OCI-LY7 (cell line): ENCODE measurements around the gene CXCL5. TPM values are rescaled to one million over a fixed set of nuclear protein-coding genes. Genes with fewer than 3 reads are reported as not detected.

ENCODE experiments used
- BruUV-seq: library from RNA; stranded (reverse); fragments of 400-500 nt; replicated peaks from 2 replicates; lab custom pipeline; 2021; lab: Mats Ljungman, UMichigan
- CTCF ChIA-PET: fragments of 300-600 bp; sonication (Branson Sonifier 250); formaldehyde crosslinking; loops from one replicate; lab custom pipeline; 2022; ENCODE audit warnings: antibody characterized with exemption; ENCODE audit not compliant: unreplicated experiment; lab: Charles Lee
- POLR2A ChIA-PET: fragments of 300-600 bp; sonication (Branson Sonifier 250); formaldehyde crosslinking; loops from one replicate; lab custom pipeline; 2022; ENCODE audit warnings: antibody characterized with exemption; lab: Charles Lee
- DNase-seq: peaks from one replicate; pipeline ENCODE4 v3.0.0-alpha.2; 2015; ENCODE audit warnings: low spot score
- H2AFZ ChIP-seq: fragments of 200-600 bp; sonication (generic), shearing (Covaris generic); 2 replicates; pipeline ENCODE4 v1.6.1; 2014; ENCODE audit warnings: mild to moderate bottlenecking, antibody characterized with exemption, low read length, moderate library complexity
- H3K27ac ChIP-seq: fragments of 200-600 bp; sonication (generic); 2 replicates; pipeline ENCODE4 v1.5.1; 2014; ENCODE audit warnings: mixed run types, low read depth, mild to moderate bottlenecking, moderate library complexity, low read length, inconsistent platforms; ENCODE audit not compliant: poor library complexity, severe bottlenecking
- H3K36me3 ChIP-seq: fragments of 200-600 bp; sonication (generic); 2 replicates; pipeline ENCODE4 v1.6.1; 2014; ENCODE audit warnings: mild to moderate bottlenecking, antibody characterized with exemption, low read length, moderate library complexity, mixed read lengths; ENCODE audit not compliant: insufficient read depth
- H3K4me1 ChIP-seq: fragments of 200-600 bp; sonication (generic); 2 replicates; pipeline ENCODE4 v1.5.1; 2014; ENCODE audit warnings: mild to moderate bottlenecking, low read length; ENCODE audit not compliant: insufficient read depth, poor library complexity, severe bottlenecking
- H3K4me2 ChIP-seq: fragments of 200-600 bp; sonication (generic); 2 replicates; pipeline ENCODE4 v1.6.1; 2014; ENCODE audit warnings: mild to moderate bottlenecking, low read length
- H3K4me3 ChIP-seq: fragments of 200-600 bp; sonication (generic); 2 replicates; pipeline ENCODE4 v1.5.1; 2014; ENCODE audit warnings: mild to moderate bottlenecking, low read depth, low read length; ENCODE audit not compliant: poor library complexity, severe bottlenecking
- H3K79me2 ChIP-seq: fragments of 200-600 bp; sonication (generic); 2 replicates; pipeline ENCODE4 v1.6.1; 2016; ENCODE audit warnings: low read depth, mild to moderate bottlenecking, low read length, moderate library complexity, mixed read lengths; ENCODE audit not compliant: insufficient read depth
- H3K9me2 ChIP-seq: fragments of 200-600 bp; sonication (generic); 2 replicates; pipeline ENCODE4 v1.6.1; 2016; ENCODE audit warnings: mild to moderate bottlenecking, low read length, mixed read lengths; ENCODE audit not compliant: insufficient read depth
- H3K9me3 ChIP-seq: fragments of 200-600 bp; sonication (generic); 2 replicates; pipeline ENCODE4 v1.6.1; 2014; ENCODE audit warnings: mild to moderate bottlenecking, mixed run types, low read length, mixed read lengths
- H4K20me1 ChIP-seq: fragments of 200-600 bp; sonication (generic); 2 replicates; pipeline ENCODE4 v1.6.1; 2014; ENCODE audit warnings: mild to moderate bottlenecking, antibody characterized with exemption, low read length, moderate library complexity, mixed read lengths; ENCODE audit not compliant: insufficient read depth
- CTCF ChIP-seq: fragments of 200-600 bp; sonication (generic); conservative IDR thresholded peaks from 2 replicates; pipeline ENCODE4 v1.5.1; 2014; ENCODE audit warnings: mild to moderate bottlenecking, antibody characterized with exemption, low read length, moderate library complexity, mixed read lengths
- EZH2phosphoT487 ChIP-seq: fragments of 200-600 bp; sonication (generic); IDR thresholded peaks from 2 replicates; pipeline ENCODE4 v1.6.1; 2018; ENCODE audit warnings: low read depth, borderline replicate concordance, mild to moderate bottlenecking, mixed run types, antibody characterized with exemption, low read length, moderate library complexity, mixed read lengths
- intact Hi-C: fragments of 100-400 bp; cut with micrococcal nuclease; formaldehyde crosslinking; loops from one replicate; pipeline ENCODE4 v1.10.0; 2022; ENCODE audit not compliant: unreplicated experiment
- total RNA-seq, 2 experiments: library from RNA; depleted of rRNA in 1 of 2; stranded (reverse); fragments of >200 nt in 1 of 2; shearing (Covaris generic) in 1 of 2; gene quantifications; 2 replicates each; pipeline ENCODE4 v1.2.3, GENCODE V29; 2014 to 2022

Gene CXCL5
- total RNA-seq, 2 experiments from 2014 or later: not detected

GRCh38 chr4:73989031-73989430 is 9.4 kb downstream of the CXCL5 start:
- H3K4me1 ChIP-seq: no peaks in the 10 kb centered on the region
- no peaks in the 10 kb centered on the region for H3K79me2 ChIP-seq
- POLR2A ChIA-PET: no interaction called here
- H3K4me3 ChIP-seq: no peak overlapping the region
- CTCF ChIA-PET: no interaction called here
- H3K9me2 ChIP-seq: no peaks in the 10 kb centered on the region
- DNase-seq: no peak
- TF ChIP-seq EZH2phosphoT487 (no peak), CTCF (no peak)
- H3K27ac ChIP-seq: no peak overlapping the region
- BruUV-seq: no TSS peak
- H2AFZ ChIP-seq: no peak overlapping the region
- intact Hi-C loops: no loop called here
- no peaks in the 10 kb centered on the region for H3K9me3 ChIP-seq
- H3K4me2 ChIP-seq: no peak overlapping the region
- H3K36me3 ChIP-seq: no peaks in the 10 kb centered on the region
- no peaks in the 10 kb centered on the region; the same call in 1 of the 2 replicates for H4K20me1 ChIP-seq

DNA sequence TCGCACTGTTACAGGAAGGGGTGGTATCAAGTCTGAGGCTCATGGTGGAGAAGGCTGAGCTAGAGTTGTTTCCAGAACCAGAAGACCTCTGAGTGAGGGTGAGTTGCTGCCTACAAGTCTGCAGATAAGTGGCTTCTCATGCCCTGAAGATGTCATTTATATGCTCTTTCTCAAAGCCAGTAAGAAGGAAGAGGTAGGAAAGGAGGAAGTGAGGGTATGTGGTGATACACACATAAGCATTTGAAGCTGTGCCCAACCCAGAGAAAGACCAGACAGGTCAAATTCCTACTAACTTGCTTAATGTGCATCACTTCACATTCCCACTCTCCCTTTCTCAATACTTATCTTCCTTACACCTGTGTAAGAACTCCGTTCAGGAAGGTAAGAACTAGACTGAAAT is 10.4 kb downstream of the CXCL5 start, which contains the start of gene PPBP:
Gene PPBP (minus strand): TSS at position 130 of the 400 bp plus-strand sequence. CDS start 87 bp downstream, at position 43.
- ChIA-PET POLR2A (no interaction called here), CTCF (no interaction called here)
- Histone ChIP-seq H3K36me3 (no peaks in the 10 kb centered on the region), H2AFZ (no peak within 1 kb of the TSS), H4K20me1 (no peaks in the 10 kb centered on the region; the same call in 1 of the 2 replicates), H3K9me2 (no peaks in the 10 kb centered on the region), H3K4me1 (no peaks in the 10 kb centered on the region), H3K27ac (no peak within 1 kb of the TSS), H3K9me3 (no peaks in the 10 kb centered on the region), H3K4me2 (no peak within 1 kb of the TSS), H3K4me3 (no peak within 1 kb of the TSS), H3K79me2 (no peaks in the 10 kb centered on the region)
- BruUV-seq: no TSS peak
- no peak for TF ChIP-seq CTCF
- TF ChIP-seq EZH2phosphoT487: no peak
- intact Hi-C loops: no loop called here
- no peak for DNase-seq

DNA sequence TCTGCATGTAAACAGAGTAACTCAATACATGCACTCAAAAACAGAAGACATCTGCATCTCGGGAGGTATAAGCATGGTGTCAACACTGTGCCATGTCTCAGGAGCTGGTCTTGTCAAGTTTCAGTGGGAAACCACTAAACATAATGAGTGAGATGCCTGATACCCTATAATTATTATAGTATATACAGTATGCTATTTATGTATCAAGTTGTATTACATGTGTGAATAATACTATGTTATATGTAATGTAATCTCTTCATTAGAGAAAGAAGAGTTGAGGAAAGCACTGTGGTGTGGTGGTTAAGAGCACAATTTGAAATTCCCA is 13.0 kb downstream of the CXCL5 start:
- Histone ChIP-seq H3K4me2 (no peak overlapping the region), H3K79me2 (no peaks in the 10 kb centered on the region), H3K4me3 (no peak overlapping the region), H3K4me1 (no peaks in the 10 kb centered on the region), H3K9me2 (no peaks in the 10 kb centered on the region), H3K9me3 (no peaks in the 10 kb centered on the region), H4K20me1 (no peaks in the 10 kb centered on the region), H3K36me3 (no peaks in the 10 kb centered on the region), H2AFZ (no peak overlapping the region), H3K27ac (no peak overlapping the region)
- BruUV-seq: no TSS peak
- intact Hi-C loops: no loop called here
- ChIA-PET POLR2A (no interaction called here), CTCF (no interaction called here)
- no peak for DNase-seq
- TF ChIP-seq EZH2phosphoT487: no peak
- TF ChIP-seq CTCF: no peak
